NCI-H2196 (cell line): ENCODE data around the gene GPAM.
"Not testable (repeated sequence)": the region's sequence is repeated elsewhere in the genome, so short reads cannot be mapped to it uniquely, and the experiment has no call there.

Experiments
- DNase-seq: peaks from one replicate; lab custom pipeline; 2025; ENCODE audit not compliant: unreplicated experiment; lab: John Stamatoyannopoulos, UW

GPAM gene

GRCh38 chr10:112183329-112184051 lies at the start of gene GPAM:
TSS of gene GPAM (minus strand) at chr10:112183765. CDS start at chr10:112181784, 1,981 bp downstream.
- DNase-seq, result peak; percentile 74

GRCh38 chr10:112232670-112233069 lies 49.1 kb upstream of the GPAM start:
- no peak for DNase-seq

GRCh38 chr10:112231602-112232400 lies 48.2 kb upstream of the GPAM start:
- no peak for DNase-seq

- DNase-seq, result no peak
These were observed 46.9 kb upstream of the GPAM start for GRCh38 chr10:112230325-112230988.

GRCh38 chr10:112229901-112230300 lies 46.3 kb upstream of the GPAM start:
- DNase-seq, result no peak

- no peak for DNase-seq
These were observed 45.5 kb upstream of the GPAM start for GRCh38 chr10:112229096-112229495.

- DNase-seq, result not testable (repeated sequence)
These were observed 45.0 kb upstream of the GPAM start for GRCh38 chr10:112228366-112229088.

- DNase-seq, result no peak
These were observed 43.9 kb upstream of the GPAM start for GRCh38 chr10:112227331-112227987.

GRCh38 chr10:112226439-112227248 lies 43.1 kb upstream of the GPAM start:
- no peak for DNase-seq

- no peak for DNase-seq
These were observed 42.3 kb upstream of the GPAM start for GRCh38 chr10:112225771-112226438.

GRCh38 chr10:112224933-112225529 lies 41.5 kb upstream of the GPAM start:
- DNase-seq, result no peak

GRCh38 chr10:112223725-112224124 lies 40.2 kb upstream of the GPAM start:
- no peak for DNase-seq

- no peak for DNase-seq
These were observed 39.2 kb upstream of the GPAM start for GRCh38 chr10:112222799-112223198.

GRCh38 chr10:112221545-112221944 lies 38.0 kb upstream of the GPAM start:
- DNase-seq, result no peak

- DNase-seq, result no peak
These were observed 35.4 kb upstream of the GPAM start for GRCh38 chr10:112218960-112219359.

- no peak for DNase-seq
These were observed 34.4 kb upstream of the GPAM start for GRCh38 chr10:112218036-112218390.

- no peak for DNase-seq
These were observed 33.9 kb upstream of the GPAM start for GRCh38 chr10:112217386-112218035.

- no peak for DNase-seq
These were observed 33.4 kb upstream of the GPAM start for GRCh38 chr10:112216966-112217365.
